Ishikawa (cell line): ENCODE data around the gene XAGE2.

ENCODE experiments used
- MAX ChIP-seq: IDR thresholded peaks from 2 replicates; pipeline ENCODE4 v1.6.1; 2012
- NFIC ChIP-seq: IDR thresholded peaks from 2 replicates; pipeline ENCODE4 v1.6.1; 2012
- RAD21 ChIP-seq: IDR thresholded peaks from 2 replicates; pipeline ENCODE4 v1.6.1; 2012; ENCODE audit warnings: low read depth
- REST ChIP-seq: IDR thresholded peaks from 2 replicates; pipeline ENCODE4 v1.6.1; 2012; ENCODE audit warnings: low read depth, mild to moderate bottlenecking
- TAF1 ChIP-seq: IDR thresholded peaks from 2 replicates; pipeline ENCODE4 v1.6.1; 2012; ENCODE audit warnings: low read depth, mild to moderate bottlenecking
- TCF12 ChIP-seq: IDR thresholded peaks from 2 replicates; pipeline ENCODE4 v1.6.1; 2012; ENCODE audit warnings: low read depth
- USF1 ChIP-seq: IDR thresholded peaks from 2 replicates; pipeline ENCODE4 v1.6.1; 2012

GRCh38 chrX:52424656-52425055 is 55.8 kb downstream of the XAGE2 start:
- TF ChIP-seq RAD21 (no peak), NFIC (no peak), TAF1 (no peak), REST (no peak), USF1 (no peak), TCF12 (no peak), MAX (no peak)
